HCT116 (cell line): ENCODE measurements around the gene CALHM2. TPM values are rescaled to one million over a fixed set of nuclear protein-coding genes. Genes with fewer than 3 reads are reported as not detected.

ENCODE experiments used
- ATAC-seq: fragments of 200-7000 bp; cut with Tn5 transposase; 2 replicates; pipeline ENCODE4 v1.9.1; 2020; ENCODE audit warnings: mild to moderate bottlenecking, moderate library complexity
- BruUV-seq: library from RNA; stranded (reverse); fragments of 400-500 nt; replicated peaks from 2 replicates; lab custom pipeline; 2021; lab: Mats Ljungman, UMichigan
- CTCF ChIA-PET: fragments of 300-600 bp; sonication (Branson Sonifier 250); formaldehyde crosslinking; loops from one replicate; lab custom pipeline; 2021; ENCODE audit warnings: antibody characterized with exemption; lab: Charles Lee
- POLR2A ChIA-PET: fragments of 300-600, 350-600 bp; sonication (Branson Sonifier 250); formaldehyde crosslinking; loops from one replicate; lab custom pipeline; 2021; ENCODE audit warnings: antibody characterized with exemption; lab: Charles Lee
- RAD21 ChIA-PET, 2 experiments: fragments of 300-600 bp; sonication (Branson Sonifier 250); formaldehyde crosslinking; loops; one replicate each; lab custom pipeline; 2023; ENCODE audit warnings: low total read pairs in 2 of 2; ENCODE audit not compliant: uncharacterized antibody in 2 of 2, unreplicated experiment in 2 of 2, low non-redundant PET in 1 of 2; lab: Charles Lee
- DNase-seq: peaks from one replicate; pipeline ENCODE4 v3.0.0-alpha.2; 2010; ENCODE audit warnings: low read depth, low spot score
- H2AFZ ChIP-seq: fragments of 200-600 bp; shearing (Covaris generic), sonication (generic); 2 replicates; pipeline ENCODE4 v1.6.1; 2017; ENCODE audit warnings: low read depth, mixed run types, mixed read lengths, antibody characterized with exemption, low read length; ENCODE audit not compliant: poor library complexity, severe bottlenecking
- H3K27ac ChIP-seq: 2 replicates; pipeline ENCODE4 v1.5.1; 2012; ENCODE audit warnings: low read depth, low read length
- H3K27me3 ChIP-seq: fragments of 200-600 bp; sonication (generic); 2 replicates; pipeline ENCODE4 v1.6.1; 2016; ENCODE audit warnings: mixed run types, low read length, mixed read lengths; ENCODE audit not compliant: insufficient read depth
- H3K36me3 ChIP-seq, 2 experiments: fragments of 200-500 bp in 1 of 2; fragments of 200-600 bp in 1 of 2; sonication (Bioruptor generic) in 1 of 2; sonication (generic) in 1 of 2; 2 replicates each; pipeline versions ENCODE4 v1.5.1 to v1.6.1; 2014 to 2016; ENCODE audit warnings: low read length in 2 of 2, inconsistent platforms in 1 of 2, mixed read lengths in 1 of 2, mixed run types in 1 of 2; ENCODE audit not compliant: insufficient read depth in 2 of 2, control insufficient read depth in 1 of 2
- H3K4me1 ChIP-seq, 2 experiments: fragments of 200-600 bp in 1 of 2; sonication (generic) in 1 of 2; 2 replicates each; pipeline versions ENCODE4 v1.5.1 to v1.6.1; 2012 to 2017; ENCODE audit warnings: low read length in 2 of 2, inconsistent platforms in 1 of 2, mild to moderate bottlenecking in 1 of 2, mixed read lengths in 1 of 2, mixed run types in 1 of 2, moderate library complexity in 1 of 2; ENCODE audit not compliant: insufficient read depth in 2 of 2, control insufficient read depth in 1 of 2
- H3K4me2 ChIP-seq: fragments of 200-600 bp; sonication (generic); 2 replicates; pipeline ENCODE4 v1.6.1; 2017; ENCODE audit warnings: mixed run types, low read length, mixed read lengths
- H3K4me3 ChIP-seq, 2 experiments: fragments of 200-600 bp in 1 of 2; sonication (generic) in 1 of 2; replicated peaks in 1 of 2; 2 replicates each; pipeline ENCODE4 v1.5.1; 2011 to 2016; ENCODE audit warnings: low read length in 2 of 2, control low read depth in 1 of 2, low read depth in 1 of 2, mild to moderate bottlenecking in 1 of 2, mixed read lengths in 1 of 2, mixed run types in 1 of 2
- H3K79me2 ChIP-seq: fragments of 200-600 bp; sonication (generic); 2 replicates; pipeline ENCODE4 v1.6.1; 2017; ENCODE audit warnings: mild to moderate bottlenecking, mixed run types, low read length, moderate library complexity, mixed read lengths; ENCODE audit not compliant: insufficient read depth
- H3K9ac ChIP-seq: fragments of 200-600 bp; sonication (generic); 2 replicates; pipeline ENCODE4 v1.6.1; 2016; ENCODE audit warnings: low read length, mixed read lengths
- H3K9me2 ChIP-seq: fragments of 200-600 bp; sonication (generic), shearing (Covaris generic); 2 replicates; pipeline ENCODE4 v1.6.1; 2017; ENCODE audit warnings: mixed run types, mild to moderate bottlenecking, moderate library complexity; ENCODE audit not compliant: insufficient read depth
- H3K9me3 ChIP-seq, 2 experiments: fragments of 200-500 bp in 1 of 2; fragments of 200-600 bp in 1 of 2; sonication (Bioruptor generic) in 1 of 2; sonication (generic) in 1 of 2; 2 replicates each; pipeline ENCODE4 v1.6.1; 2014 to 2017; ENCODE audit warnings: low read length in 2 of 2, mixed read lengths in 2 of 2, inconsistent platforms in 1 of 2, low read depth in 1 of 2, mild to moderate bottlenecking in 1 of 2, mixed run types in 1 of 2, moderate library complexity in 1 of 2; ENCODE audit not compliant: control insufficient read depth in 1 of 2, insufficient read depth in 1 of 2
- H4K20me1 ChIP-seq: fragments of 200-600 bp; sonication (generic), shearing (Covaris generic); 2 replicates; pipeline ENCODE4 v1.6.1; 2017; ENCODE audit warnings: mixed run types, mild to moderate bottlenecking, moderate library complexity; ENCODE audit not compliant: insufficient read depth
- CEBPB ChIP-seq: IDR thresholded peaks from 2 replicates; pipeline ENCODE4 v1.6.1; 2012; ENCODE audit warnings: low read depth
- CTCF ChIP-seq, 3 experiments: fragments of 200-600 bp in 1 of 3; sonication (generic) in 1 of 3; IDR thresholded peaks in 2 of 3; conservative IDR thresholded peaks in 1 of 3; 2 replicates each; pipeline ENCODE4 v1.5.1; 2012 to 2017; ENCODE audit warnings: low read depth in 2 of 3, low read length in 2 of 3, antibody characterized with exemption in 1 of 3, borderline replicate concordance in 1 of 3, control low read depth in 1 of 3, mild to moderate bottlenecking in 1 of 3, mixed read lengths in 1 of 3, mixed run types in 1 of 3, moderate library complexity in 1 of 3; ENCODE audit not compliant: insufficient read depth in 1 of 3
- ELF1 ChIP-seq: IDR thresholded peaks from 2 replicates; pipeline ENCODE4 v1.6.1; 2012; ENCODE audit warnings: low read depth, borderline replicate concordance
- FOSL1 ChIP-seq: IDR thresholded peaks from 2 replicates; pipeline ENCODE4 v1.6.1; 2012; ENCODE audit warnings: low read depth
- POLR2A ChIP-seq: IDR thresholded peaks from 2 replicates; pipeline ENCODE4 v1.7.0; 2011; ENCODE audit warnings: borderline replicate concordance; ENCODE audit not compliant: insufficient read depth, insufficient read length; ENCODE audit errors: extremely low read depth
- POLR2AphosphoS5 ChIP-seq: IDR thresholded peaks from 2 replicates; pipeline ENCODE4 v1.6.1; 2011; ENCODE audit warnings: mild to moderate bottlenecking, low read depth, low read length, moderate library complexity
- RAD21 ChIP-seq: IDR thresholded peaks from 2 replicates; pipeline ENCODE4 v1.6.1; 2012; ENCODE audit warnings: low read depth, mild to moderate bottlenecking
- SRF ChIP-seq: IDR thresholded peaks from 2 replicates; pipeline ENCODE4 v1.6.1; 2012; ENCODE audit warnings: low read depth
- TCF7L2 ChIP-seq: IDR thresholded peaks from 2 replicates; pipeline ENCODE4 v1.7.0; 2011; ENCODE audit warnings: borderline replicate concordance, inconsistent platforms; ENCODE audit not compliant: insufficient read depth, insufficient read length; ENCODE audit errors: extremely low read depth
- intact Hi-C: fragments of 100-400 bp; cut with micrococcal nuclease; formaldehyde crosslinking; loops from 2 replicates; pipeline ENCODE4 v1.10.0; 2022
- total RNA-seq: library from RNA; stranded (reverse); gene quantifications from one replicate; pipeline ENCODE4 v1.2.1, GENCODE V29; 2021; ENCODE audit not compliant: unreplicated experiment
- TF ChIP-seq, protein P1 (sequence below): IDR thresholded peaks from 2 replicates; pipeline ENCODE4 v1.6.1; 2012
- TF ChIP-seq, protein P2 (sequence below): IDR thresholded peaks from 2 replicates; pipeline ENCODE4 v1.6.1; 2012; ENCODE audit warnings: low read depth

CALHM2 gene
- total RNA-seq, 1 experiment from 2014 or later: 46.1 TPM

GRCh38 chr10:103472005-103472404, 19.8 kb upstream of the CALHM2 start:
- no peak overlapping the region for H2AFZ ChIP-seq
- peak overlapping the region; percentile 33 for H3K4me2 ChIP-seq

More at GRCh38 chr10:103472005-103472404, 19.8 kb upstream of the CALHM2 start:
- Histone ChIP-seq H3K4me1 (peaks cover 8 to 22% of the 10 kb centered on the region in 2 experiments; a peak in 3 of 4 replicates), H4K20me1 (no peaks in the 10 kb centered on the region), H3K27ac (no peak overlapping the region), H3K79me2 (no peaks in the 10 kb centered on the region), H3K9ac (no peak overlapping the region), H3K27me3 (no peaks in the 10 kb centered on the region), H3K9me2 (no peaks in the 10 kb centered on the region), H3K9me3 (no peaks in the 10 kb centered on the region), H3K36me3 (no peaks in the 10 kb centered on the region), H3K4me3 (no peak overlapping the region)
- no peak for ATAC-seq
- intact Hi-C loops: no loop called here
- POLR2A ChIA-PET: interaction anchor here (0.7 kb wide), 1 partner anchor 21 kb away, joined by 3 read pairs; no protein-coding TSS in a partner anchor
- RAD21 ChIA-PET: no interaction called here
- DNase-seq: no peak
- no TSS peak for BruUV-seq
- CTCF ChIA-PET: interaction anchor here (1.5 to 1.7 kb wide), 2 partner anchors 9 to 14 kb away, joined by 4 to 6 read pairs; no protein-coding TSS in a partner anchor
- no peak for TF ChIP-seq ELF1
- no peak for TF ChIP-seq CEBPB
- no peak for TF ChIP-seq SRF
- no peak for TF ChIP-seq RAD21
- TF ChIP-seq, protein P1, sequence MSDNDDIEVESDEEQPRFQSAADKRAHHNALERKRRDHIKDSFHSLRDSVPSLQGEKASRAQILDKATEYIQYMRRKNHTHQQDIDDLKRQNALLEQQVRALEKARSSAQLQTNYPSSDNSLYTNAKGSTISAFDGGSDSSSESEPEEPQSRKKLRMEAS: no peak
- no peak for TF ChIP-seq POLR2A
- TF ChIP-seq CTCF (IDR thresholded peaks at IDR 0.05 in 2 of 3, conservative IDR thresholded peaks at IDR 0.05 in 1 of 3; ENCODE audit: borderline replicate concordance in 1 of 3, insufficient read depth in 1 of 3, low read depth in 2 of 3, low read length in 2 of 3): no peak
- no peak for TF ChIP-seq POLR2AphosphoS5
- TF ChIP-seq, protein P2, sequence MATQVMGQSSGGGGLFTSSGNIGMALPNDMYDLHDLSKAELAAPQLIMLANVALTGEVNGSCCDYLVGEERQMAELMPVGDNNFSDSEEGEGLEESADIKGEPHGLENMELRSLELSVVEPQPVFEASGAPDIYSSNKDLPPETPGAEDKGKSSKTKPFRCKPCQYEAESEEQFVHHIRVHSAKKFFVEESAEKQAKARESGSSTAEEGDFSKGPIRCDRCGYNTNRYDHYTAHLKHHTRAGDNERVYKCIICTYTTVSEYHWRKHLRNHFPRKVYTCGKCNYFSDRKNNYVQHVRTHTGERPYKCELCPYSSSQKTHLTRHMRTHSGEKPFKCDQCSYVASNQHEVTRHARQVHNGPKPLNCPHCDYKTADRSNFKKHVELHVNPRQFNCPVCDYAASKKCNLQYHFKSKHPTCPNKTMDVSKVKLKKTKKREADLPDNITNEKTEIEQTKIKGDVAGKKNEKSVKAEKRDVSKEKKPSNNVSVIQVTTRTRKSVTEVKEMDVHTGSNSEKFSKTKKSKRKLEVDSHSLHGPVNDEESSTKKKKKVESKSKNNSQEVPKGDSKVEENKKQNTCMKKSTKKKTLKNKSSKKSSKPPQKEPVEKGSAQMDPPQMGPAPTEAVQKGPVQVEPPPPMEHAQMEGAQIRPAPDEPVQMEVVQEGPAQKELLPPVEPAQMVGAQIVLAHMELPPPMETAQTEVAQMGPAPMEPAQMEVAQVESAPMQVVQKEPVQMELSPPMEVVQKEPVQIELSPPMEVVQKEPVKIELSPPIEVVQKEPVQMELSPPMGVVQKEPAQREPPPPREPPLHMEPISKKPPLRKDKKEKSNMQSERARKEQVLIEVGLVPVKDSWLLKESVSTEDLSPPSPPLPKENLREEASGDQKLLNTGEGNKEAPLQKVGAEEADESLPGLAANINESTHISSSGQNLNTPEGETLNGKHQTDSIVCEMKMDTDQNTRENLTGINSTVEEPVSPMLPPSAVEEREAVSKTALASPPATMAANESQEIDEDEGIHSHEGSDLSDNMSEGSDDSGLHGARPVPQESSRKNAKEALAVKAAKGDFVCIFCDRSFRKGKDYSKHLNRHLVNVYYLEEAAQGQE: no peak
- TF ChIP-seq FOSL1: no peak
- no peak for TF ChIP-seq TCF7L2
